WTC11 (cell line): Measurements from ENCODE around the gene SAMD10.

Experiments used
- ARID4B ChIP-seq: sonication (generic); formaldehyde crosslinking; IDR thresholded peaks from 2 replicates; pipeline ENCODE4 v1.8.0; 2023; ENCODE audit warnings: missing genetic modification reagents, mild to moderate bottlenecking, borderline replicate concordance
- TF ChIP-seq, protein P1 (sequence below): fragments of 200-600 bp; IDR thresholded peaks from 2 replicates; pipeline ENCODE4 v1.8.0; 2022; ENCODE audit warnings: antibody characterized with exemption

GRCh38 chr20:63940472-63941266 is 38.8 kb downstream of the SAMD10 start:
- no peak for TF ChIP-seq ARID4B
- TF ChIP-seq, protein P1, sequence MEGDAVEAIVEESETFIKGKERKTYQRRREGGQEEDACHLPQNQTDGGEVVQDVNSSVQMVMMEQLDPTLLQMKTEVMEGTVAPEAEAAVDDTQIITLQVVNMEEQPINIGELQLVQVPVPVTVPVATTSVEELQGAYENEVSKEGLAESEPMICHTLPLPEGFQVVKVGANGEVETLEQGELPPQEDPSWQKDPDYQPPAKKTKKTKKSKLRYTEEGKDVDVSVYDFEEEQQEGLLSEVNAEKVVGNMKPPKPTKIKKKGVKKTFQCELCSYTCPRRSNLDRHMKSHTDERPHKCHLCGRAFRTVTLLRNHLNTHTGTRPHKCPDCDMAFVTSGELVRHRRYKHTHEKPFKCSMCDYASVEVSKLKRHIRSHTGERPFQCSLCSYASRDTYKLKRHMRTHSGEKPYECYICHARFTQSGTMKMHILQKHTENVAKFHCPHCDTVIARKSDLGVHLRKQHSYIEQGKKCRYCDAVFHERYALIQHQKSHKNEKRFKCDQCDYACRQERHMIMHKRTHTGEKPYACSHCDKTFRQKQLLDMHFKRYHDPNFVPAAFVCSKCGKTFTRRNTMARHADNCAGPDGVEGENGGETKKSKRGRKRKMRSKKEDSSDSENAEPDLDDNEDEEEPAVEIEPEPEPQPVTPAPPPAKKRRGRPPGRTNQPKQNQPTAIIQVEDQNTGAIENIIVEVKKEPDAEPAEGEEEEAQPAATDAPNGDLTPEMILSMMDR = no peak
